T-helper 22 cell (primary cell): Measurements from ENCODE around the gene MED10.

Experiments
- DNase-seq: peaks from one replicate; pipeline ENCODE4 v3.0.0-alpha.2; 2020; ENCODE audit warnings: low read depth

MED10 gene

DNA sequence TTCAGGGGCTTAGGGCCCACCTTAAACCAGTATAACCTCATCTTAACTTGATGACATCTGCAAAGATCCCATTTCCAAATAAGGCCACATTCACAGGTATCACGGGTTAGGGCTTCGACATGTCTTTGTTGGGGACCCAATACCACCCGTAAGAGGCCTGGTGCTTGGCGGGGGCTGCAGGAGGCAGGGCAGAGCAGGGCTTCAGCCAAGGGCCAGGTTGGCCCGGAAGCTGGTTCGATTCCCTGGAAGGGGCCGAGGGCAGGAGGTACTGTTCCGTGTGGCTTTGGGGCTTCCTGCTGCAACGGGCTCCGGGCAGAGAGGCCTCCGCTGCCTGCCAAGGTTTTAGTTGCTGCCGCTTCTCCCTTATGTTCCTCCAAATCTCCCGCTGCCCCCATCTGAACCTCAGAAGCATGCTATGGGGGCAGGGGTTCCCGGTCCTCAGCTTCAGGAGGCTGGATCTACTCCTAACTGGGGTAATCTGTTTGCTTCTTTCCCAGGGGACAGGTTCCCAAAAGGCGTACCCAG is 29.8 kb downstream of the MED10 start:
- DNase-seq: no peak

DNA sequence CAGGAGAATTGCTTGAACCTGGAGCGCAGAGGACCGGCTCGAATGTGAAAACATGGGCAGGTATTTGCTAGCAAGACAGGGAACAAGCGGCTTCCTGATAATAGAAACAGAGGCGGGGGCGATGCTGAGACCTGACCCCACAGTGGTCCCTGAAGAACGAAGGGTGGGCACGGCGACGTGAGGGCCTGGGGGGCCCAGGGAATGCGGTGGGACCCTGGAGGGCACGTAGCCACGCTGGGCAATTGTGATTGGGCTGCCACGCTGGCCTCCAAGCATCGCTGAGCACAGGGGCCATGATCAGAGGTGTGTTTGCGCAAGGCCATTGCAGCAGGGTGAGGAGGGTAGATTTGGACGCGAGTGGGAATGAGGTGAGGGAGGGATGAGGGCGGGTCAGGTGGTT is 30.7 kb downstream of the MED10 start:
- no peak for DNase-seq

DNA sequence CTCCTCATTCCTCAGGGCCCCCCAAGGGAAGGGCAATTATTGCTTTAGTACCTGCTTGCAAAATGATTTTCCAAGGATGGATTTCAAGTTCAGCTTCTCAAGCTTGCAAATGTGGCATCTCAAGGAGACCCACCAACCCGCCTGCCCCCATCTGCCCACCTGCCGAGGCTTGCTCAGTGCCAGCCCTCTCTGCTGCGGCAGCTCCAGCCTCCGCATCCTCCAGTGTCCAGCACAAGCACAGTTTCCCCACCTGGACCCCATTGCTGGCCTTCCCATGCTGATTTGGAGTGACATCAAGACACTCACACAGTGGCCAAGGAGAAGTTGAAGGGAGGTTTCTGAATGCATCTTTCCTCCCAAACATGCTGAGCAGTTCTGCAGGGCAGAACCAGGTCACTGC is 31.2 kb downstream of the MED10 start:
- DNase-seq: no peak

DNA sequence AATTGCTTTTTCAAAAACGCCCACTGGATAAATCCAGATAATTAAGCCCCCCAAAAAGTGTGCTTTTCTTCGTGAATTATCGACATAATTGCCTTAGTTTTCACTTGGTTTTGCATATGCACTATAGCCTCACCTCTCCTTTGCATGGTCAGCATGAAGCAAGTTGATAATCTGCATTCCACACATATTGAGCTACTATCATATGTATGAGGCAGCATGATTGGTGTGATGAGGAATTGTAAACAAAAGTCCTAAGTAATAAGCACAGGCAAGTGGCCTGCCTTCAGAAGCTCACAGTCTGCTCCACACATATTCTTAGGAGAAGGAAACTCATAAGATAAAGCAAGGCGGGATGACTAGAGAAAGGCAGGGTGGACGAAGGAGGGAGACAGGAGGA is 33.8 kb downstream of the MED10 start:
- DNase-seq: no peak

DNA sequence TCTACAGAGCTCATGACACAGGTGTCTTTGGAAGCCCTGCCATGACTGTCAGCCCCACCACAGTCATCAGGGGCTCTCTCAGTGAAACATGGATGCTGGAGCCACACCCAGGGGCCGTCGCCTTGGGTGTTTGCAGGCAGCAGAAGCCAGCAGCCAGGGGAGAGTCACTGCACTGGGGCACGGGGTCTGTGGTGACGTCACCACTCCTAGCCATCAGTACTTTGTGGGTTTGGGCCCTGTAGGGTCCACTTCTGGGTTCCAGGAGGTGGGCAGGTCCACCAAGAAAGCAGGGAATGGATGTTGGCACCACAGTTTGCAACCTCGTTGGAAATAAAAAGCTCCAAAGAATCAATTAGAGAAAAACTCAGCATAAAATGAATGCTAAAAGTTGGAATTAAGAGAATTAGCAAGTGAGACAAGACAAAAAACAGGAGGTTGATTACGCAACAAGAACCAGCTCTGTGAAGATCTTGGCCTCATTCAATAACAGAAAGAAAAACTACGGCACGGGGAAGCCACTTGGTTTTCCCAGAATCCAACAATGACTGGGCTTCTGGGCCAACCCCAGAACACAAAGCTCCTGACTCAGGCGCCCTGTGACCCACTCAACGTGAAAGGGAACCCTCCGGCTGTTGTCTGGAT is 34.3 kb downstream of the MED10 start:
- no peak for DNase-seq

DNA sequence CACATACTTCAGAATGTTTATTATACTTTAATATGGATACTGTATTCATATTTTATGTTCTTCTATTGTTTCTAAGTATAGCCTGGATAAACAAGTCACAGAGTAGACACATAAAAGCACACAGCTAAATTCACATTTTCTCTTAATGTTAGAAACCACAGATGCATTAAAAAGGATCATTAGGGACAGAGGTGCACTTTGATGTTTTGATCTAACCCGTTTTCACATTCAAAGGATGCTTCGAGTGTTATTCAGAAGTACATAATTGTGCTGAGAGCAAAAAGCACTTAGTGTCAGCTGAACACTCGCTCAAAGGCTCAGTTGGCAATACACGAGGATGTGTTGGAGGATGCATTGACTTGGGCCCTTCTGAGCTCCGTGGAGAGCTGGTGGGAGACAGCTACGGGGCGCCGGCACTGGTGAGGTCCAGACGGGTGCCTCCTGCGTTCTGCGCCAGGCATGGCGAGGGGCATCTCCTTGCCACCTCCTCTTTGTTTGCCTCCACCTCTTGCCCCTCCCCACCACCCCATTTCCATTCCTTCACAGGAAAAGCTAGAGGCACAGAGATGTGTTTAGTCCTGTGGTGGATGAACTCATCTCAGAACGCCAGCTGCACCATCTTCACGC is 35.5 kb downstream of the MED10 start:
- DNase-seq: no peak

DNA sequence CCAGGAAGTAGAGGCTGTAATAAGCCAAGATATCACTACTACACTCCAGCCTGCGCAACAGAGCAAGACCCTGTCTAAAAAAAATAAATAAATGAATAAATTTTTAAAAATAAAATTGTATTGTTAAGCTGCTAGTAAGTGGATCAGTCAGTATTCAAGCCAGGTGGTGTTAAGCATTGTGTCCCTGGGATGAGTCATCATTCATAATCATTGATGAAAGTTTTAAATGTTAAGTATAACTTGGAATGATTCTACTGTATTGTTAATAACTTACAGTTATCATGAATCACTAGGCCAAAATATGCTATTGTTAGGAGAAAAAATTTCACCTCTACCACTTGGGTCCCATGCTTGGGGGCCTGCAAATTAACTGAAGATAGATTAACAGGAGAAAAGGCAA is 38.2 kb downstream of the MED10 start:
- DNase-seq: no peak

DNA sequence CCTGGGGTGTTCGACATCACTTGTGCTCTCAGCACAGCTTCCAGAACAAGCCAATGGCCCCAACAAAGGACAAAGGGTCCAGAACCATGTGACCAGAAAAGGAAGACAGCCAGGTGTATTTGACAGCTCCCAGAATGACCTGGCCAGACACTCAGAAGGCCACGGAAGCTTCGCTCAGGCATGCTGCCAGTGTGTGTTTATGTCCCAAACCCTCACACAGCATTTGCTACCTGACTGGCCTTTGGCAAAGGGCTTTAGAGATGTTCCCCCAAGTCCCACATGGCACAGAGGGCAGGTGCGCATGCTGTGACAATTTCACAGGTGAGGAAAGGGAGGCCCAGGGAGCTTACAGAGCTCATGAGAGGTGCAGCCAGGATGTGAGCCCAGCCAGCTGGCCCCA is 39.5 kb downstream of the MED10 start:
- DNase-seq: no peak

DNA sequence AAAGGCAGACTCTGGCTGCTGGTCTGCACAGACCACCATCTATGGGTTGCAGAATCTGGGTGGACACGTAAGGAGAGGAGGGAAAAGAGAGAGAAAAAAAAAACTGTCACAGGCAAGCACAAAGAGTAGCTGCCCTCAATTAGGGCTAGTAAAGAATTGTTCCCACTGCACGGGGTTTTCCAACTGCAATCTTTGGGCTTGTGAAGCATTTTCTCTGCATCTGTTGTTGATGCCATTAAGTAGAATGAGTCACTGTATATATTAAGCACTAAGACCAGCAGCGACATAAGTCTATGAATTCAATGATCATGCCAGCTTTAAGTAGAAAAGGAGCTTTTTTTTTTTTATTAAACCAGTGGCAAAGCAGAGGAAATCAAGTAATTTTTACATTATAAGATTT is 40.2 kb downstream of the MED10 start:
- DNase-seq: no peak

DNA sequence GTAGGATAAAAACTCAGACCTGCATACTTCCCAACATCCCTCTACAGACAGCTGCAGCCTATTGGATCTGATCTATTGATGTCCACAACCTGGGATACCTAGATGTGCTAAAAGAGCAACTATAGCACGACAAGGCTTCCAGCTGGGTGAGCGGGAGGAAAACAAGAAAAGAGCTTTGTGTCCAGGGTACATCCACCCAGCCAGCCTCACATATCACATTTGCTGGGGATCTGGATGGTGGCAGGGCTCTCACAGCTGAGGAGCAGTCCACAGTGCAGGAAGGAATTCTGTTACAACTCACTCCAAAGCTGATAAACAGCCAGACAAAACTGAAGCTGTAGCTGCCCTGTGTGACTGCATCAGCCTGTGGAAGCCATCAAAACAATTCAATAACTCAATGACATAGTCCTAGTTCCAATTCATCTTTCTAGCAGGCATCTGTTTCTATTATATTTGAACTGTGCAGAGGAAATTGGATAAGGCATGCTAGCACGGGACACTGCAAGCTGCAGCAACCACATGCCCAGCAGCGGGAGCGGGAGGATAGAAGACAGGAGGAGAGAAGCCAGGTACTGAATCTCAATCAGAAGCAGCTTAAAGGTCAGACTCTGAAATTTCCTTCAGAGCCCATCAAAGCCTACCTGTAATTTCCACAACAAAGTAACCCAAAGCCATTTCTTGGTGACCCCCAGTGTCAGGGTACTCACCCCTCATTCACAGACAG is 45.0 kb downstream of the MED10 start:
- no peak for DNase-seq

DNA sequence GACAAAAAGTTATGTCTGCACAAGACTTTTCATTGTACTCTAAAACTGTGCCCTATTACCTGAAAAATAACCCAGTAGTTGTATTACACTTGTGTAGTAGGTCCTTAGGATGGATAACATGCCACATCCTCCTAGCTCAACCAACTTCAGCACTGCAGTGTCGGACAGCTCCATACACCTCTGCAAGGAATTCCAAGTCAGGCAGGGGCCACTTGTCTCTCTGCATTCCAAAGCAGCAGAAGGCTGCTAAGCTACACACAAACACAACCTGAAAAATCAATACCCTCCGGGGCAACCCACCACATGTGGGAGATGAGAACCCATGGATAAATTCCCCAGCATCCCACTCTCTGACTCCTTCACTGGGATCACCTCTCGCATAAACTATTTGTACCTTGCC is 50.2 kb downstream of the MED10 start:
- DNase-seq: no peak

DNA sequence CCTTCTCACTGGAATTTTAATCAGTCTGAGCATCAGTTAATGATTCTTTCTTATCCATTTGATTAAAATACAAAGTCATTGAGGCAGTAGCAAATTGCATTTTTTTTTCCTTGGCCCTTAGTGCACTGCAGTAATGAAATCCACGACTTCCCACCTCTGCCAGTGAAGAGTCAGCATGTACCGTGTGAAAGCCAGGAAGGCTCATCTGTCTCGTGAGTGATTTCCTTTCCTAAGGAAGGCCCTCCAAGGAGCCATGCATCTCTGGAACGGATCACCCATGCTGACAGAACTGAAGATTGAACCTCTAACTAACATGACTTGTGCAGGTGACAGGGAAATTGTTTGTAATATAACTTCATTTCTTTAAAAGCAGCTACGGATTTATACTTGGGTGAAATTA is 51.6 kb downstream of the MED10 start:
- DNase-seq: no peak

DNA sequence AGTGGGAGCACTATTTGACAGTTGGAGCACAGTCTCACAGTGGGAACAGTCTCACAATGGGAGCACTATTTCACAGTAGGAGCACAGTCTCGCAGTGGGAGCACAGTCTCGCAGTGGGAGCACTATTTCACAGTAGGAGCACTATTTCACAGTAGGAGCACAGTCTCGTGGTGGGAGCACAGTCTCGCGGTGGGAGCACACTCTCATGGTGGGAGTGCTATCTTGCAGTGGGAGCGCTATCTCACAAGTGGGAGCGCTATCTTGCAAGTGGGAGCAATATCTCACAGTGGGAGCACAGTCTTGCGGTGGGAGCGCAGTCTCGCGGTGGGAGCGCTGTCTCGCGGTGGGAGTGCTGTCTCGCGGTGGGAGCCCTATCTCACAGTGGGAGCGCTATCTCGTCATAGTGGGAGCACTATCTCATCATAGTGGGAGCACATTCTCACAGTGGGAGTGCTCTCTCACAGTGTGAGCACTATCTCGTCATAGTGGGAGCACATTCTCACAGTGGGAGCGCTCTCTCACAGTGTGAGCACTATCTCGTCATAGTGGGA is 56.1 kb downstream of the MED10 start:
- no peak for DNase-seq
